Fibroblast of mammary gland (primary cell): ENCODE measurements around the gene STPG4.
"Not testable (repeated sequence)": the region's sequence is repeated elsewhere in the genome, so short reads cannot be mapped to it uniquely, and the experiment has no call there.

Experiments
- DNase-seq: peaks from one replicate; pipeline ENCODE4 v3.0.0-alpha.2; 2010; ENCODE audit warnings: low read depth
- H3K4me3 ChIP-seq: 2 replicates; pipeline ENCODE4 v1.5.1; 2011; ENCODE audit warnings: low read depth, mild to moderate bottlenecking, low read length, moderate library complexity; ENCODE audit not compliant: control insufficient read depth
- TF ChIP-seq, protein P1 (sequence below): conservative IDR thresholded peaks from 2 replicates; pipeline ENCODE4 v1.5.1; 2011; ENCODE audit warnings: low read depth, low read length, inconsistent platforms; ENCODE audit not compliant: control insufficient read depth, insufficient read depth

Gene STPG4

DNA sequence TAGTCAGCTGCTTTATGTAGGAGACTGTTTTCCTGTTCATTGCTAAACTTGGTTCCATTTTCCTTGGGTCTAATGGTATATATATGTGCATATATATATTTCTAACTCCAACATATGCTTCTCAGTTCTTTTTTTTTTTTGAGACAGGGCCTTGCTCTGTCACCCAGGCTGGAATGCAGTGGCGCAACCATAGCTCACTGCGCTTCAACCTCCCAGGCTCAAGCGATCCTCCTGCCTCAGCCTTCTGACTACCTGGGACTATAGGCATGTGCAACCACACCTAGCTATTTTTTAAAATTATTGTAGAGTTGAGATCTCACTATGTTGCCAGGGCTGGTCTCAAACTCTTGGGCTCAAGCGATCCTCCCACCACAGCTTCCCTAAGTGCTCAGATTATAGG, 22.1 kb downstream of the STPG4 start:
- TF ChIP-seq, protein P1, sequence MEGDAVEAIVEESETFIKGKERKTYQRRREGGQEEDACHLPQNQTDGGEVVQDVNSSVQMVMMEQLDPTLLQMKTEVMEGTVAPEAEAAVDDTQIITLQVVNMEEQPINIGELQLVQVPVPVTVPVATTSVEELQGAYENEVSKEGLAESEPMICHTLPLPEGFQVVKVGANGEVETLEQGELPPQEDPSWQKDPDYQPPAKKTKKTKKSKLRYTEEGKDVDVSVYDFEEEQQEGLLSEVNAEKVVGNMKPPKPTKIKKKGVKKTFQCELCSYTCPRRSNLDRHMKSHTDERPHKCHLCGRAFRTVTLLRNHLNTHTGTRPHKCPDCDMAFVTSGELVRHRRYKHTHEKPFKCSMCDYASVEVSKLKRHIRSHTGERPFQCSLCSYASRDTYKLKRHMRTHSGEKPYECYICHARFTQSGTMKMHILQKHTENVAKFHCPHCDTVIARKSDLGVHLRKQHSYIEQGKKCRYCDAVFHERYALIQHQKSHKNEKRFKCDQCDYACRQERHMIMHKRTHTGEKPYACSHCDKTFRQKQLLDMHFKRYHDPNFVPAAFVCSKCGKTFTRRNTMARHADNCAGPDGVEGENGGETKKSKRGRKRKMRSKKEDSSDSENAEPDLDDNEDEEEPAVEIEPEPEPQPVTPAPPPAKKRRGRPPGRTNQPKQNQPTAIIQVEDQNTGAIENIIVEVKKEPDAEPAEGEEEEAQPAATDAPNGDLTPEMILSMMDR = no peak
- no peak for DNase-seq

DNA sequence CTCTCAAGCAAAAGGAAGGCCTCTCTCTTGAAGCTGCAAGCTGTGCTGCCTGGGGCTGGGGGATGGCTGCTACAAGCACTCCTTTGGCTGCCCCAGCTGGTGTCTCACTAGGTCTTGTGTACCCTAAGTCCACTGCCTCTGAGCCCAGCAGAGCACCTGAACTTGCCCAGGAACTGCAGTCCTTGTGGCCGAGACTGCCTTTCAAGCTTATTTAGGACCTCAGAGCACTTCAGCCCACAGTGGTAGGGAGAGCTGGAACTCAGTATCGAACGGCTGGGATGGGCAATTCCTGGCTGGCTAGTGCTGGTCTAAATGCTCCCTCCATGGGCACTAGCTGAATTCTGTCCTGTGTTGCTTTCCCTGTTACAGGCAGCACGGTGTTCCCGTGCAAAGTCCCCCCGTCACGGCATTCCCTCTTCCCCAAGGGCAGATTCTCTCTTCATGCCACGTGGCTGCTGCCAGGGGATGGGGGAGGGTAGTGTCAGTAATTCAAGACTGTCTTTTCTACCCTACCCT, 25.9 kb downstream of the STPG4 start:
- DNase-seq = no peak
- no peak overlapping the region for H3K4me3 ChIP-seq
- TF ChIP-seq, protein P1 = no peak

More for the DNA sequence above, 22.1 kb downstream of the STPG4 start:
- H3K4me3 ChIP-seq = no peak overlapping the region

DNA sequence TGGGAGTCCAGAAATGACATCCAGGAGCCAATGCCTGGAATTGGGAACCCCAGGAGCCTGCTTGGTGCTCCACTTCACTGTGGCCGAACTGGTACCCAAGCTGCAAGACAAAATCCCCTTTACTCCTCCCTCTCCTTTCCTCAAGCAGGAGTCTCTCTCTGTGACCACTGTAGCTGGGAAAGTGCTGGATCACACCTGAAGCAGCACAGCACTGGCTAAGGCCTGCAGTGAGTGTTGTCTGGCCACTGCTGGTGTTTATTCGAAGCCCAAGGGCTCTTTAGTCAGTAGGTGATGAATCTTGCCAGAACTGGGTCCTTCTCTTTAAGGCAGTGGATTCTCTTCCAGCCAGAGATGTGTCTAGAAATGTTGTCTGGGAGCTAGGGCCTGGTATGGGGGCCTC, 26.4 kb downstream of the STPG4 start:
- TF ChIP-seq, protein P1 = no peak
- DNase-seq = no peak
- H3K4me3 ChIP-seq = no peak overlapping the region

DNA sequence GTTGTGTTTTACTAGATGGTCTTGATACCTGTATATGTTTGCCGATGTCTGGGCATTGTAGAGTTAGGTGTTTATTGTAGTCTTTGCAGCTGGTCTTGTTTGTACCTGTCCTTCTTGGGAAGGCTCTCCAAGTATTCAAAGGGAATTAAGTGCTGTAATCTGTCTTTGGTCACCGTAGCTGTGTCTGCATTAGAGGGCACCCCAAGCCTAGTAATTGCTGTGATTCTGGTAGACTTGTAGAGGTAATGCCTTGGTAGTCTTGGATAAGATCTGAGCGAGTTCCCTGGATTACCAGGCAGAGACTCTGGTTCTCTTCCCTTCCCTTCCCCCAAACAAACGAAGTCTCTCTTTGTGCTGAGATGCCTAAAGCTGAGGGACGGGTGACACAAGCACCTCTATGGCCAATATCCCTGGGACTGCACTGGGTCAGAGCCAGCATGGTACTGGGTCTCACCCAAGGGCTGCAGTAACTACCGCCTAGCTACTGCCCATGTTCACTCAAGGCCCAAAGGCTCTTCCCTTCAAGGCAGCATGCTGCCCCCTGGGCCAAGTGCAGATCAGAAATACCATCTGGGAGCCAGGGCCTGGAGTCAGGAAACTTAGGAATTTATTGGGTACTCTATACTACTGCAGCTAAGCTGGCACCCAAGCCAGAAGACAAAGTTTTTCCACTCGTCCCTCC, 27.1 kb downstream of the STPG4 start:
- no peak overlapping the region for H3K4me3 ChIP-seq
- DNase-seq = no peak
- TF ChIP-seq, protein P1 = no peak

DNA sequence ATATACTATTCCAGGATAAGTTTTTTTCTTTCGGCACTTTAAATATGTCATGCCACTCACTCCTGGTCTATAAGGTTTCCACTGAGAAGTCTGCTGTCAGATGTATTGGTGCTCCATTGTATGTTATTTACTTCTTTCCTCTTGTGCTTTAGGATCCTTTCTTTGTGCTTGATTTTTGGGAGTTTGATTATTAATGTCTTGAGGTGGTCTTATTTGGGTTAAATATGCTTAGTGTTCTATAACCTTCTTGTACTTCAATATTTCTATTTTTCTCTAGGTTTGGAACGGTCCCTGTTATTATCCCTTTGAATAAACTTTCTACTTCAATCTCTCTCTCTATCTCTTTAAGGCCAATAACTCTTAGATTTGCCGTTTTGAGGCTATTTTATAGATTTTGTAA, 28.3 kb downstream of the STPG4 start:
- TF ChIP-seq, protein P1 = no peak
- no peak for DNase-seq
- no peak overlapping the region for H3K4me3 ChIP-seq

DNA sequence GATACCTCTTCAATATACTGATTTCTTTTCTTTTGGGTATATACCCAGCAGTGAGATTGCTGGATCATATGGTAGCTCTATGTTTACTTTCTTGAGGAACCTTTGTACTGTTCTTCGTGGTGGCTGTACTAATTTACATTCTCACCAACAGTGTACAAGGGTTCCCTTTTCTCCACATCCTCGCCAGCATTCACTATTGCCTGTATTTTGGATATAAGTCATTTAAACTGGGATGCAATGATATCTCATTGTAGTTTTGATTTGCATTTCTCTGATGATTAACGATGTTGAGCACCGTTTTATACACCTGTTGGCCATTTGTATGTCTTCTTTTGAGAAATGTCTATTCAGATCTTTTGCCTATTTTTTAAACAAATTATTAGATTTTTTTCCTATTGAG, 30.4 kb downstream of the STPG4 start:
- DNase-seq = not testable (repeated sequence)

DNA sequence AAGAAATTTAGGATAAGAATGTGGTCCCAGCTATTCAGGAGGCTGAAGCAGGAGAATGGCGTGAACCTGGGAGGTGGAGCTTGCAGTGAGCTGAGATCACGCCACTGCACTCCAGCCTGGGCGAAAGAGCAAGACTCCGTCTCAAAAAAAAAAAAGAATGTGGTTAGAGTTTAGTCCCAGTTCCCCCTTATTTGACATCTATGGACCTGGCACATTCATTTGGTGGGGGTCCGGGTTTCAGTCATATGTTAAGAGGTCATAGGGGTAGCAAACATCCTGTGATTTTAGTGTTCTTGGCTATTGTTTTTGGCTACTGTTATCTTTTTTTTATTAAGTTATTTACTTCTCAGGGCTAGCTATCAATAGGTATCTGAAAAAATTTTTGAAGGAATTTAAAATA, 34.7 kb downstream of the STPG4 start:
- not testable (repeated sequence) for H3K4me3 ChIP-seq, DNase-seq

More for the DNA sequence above, 30.4 kb downstream of the STPG4 start:
- H3K4me3 ChIP-seq = not testable (repeated sequence)

DNA sequence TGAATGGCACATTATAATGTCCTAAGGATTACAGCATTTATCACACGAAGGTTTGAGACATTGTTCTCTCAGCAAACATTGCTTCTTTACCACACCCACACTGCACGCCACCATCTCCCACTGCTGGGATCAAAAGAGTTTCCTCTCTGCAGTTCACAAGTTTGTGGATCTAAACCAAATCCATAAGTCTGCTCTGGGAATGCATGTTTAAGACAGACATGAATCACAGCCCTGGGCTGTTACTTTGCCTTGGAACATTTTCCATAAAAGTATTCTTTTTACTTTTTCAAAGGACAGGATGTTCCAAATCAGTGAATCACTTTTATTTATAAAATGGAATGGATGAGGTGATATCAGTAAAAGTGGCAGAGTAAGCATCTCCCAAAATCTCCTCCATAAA, 36.1 kb downstream of the STPG4 start:
- peak; percentile 89 for DNase-seq

More for the DNA sequence above, 36.1 kb downstream of the STPG4 start:
- TF ChIP-seq, protein P1 = no peak
- H3K4me3 ChIP-seq = no peak overlapping the region
